ENCODE data around the gene CREBRF. TPM values are rescaled to one million over a fixed set of nuclear protein-coding genes. Genes with fewer than 3 reads are reported as not detected.

Gene CREBRF
- total and polyA plus RNA-seq, 2 of the 8 experiments (the other 6 are each of a cell fraction or from before 2014, with no cell fraction given): 1.2 to 4.7 TPM

- TF ChIP-seq MAFK (IDR thresholded peaks at IDR 0.05; ENCODE audit: low read depth, low read length): no peak
- no peak for TF ChIP-seq SIX5 (IDR thresholded peaks at IDR 0.05; ENCODE audit: low read depth, low read length)
- no peak for TF ChIP-seq POLR2AphosphoS5 (IDR thresholded peaks at IDR 0.05; ENCODE audit: low read depth, low read length)
- no peak for TF ChIP-seq EGR1 (IDR thresholded peaks at IDR 0.05; ENCODE audit: borderline replicate concordance, low read depth, low read length)
- no peak for TF ChIP-seq JUN (IDR thresholded peaks at IDR 0.05; ENCODE audit: low read depth, low read length)
Measured at GRCh38 chr5:173159256-173159655, 103.1 kb downstream of the CREBRF start (continued).

All from H1 (cell line).